Measurements from ENCODE around the gene NALCN. TPM values are rescaled to one million over a fixed set of nuclear protein-coding genes. Genes with fewer than 3 reads are reported as not detected.

The NALCN gene
- total RNA-seq, 3 donors from 2014 or later = 0.80 to 12.1 (median 1.6) TPM

DNA sequence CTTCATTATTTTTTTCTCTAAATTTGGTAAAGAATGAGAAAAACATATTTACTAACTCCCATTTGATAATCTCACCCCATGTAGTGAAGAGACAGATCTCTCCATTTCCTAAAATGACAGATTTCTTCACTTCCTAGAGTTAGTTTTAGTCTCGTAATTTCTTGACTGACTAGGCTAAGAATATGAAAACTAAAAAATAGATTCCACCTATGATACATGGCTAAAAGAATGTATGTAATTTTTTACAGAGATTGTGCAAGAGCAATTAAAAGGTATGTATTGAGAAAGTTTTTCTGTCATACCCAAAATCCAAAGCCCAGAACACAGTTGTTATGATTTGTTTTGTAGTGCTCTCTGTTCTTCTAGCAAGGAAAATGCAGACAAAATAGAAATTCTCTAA, 9.5 kb downstream of the NALCN start:
- Histone ChIP-seq H3K9me3 (no peaks in the 10 kb centered on the region), H3K27me3 (no peaks in the 10 kb centered on the region), H3K36me3 (no peaks in the 10 kb centered on the region), H3K4me3 (no peak overlapping the region), H3K4me1 (no peaks in the 10 kb centered on the region), H3K27ac (no peak overlapping the region)
- DNase-seq (ENCODE audit: low spot score in 2 of 2) = no peak
- intact Hi-C loops (cut with DNase I; ENCODE audit: low total_unique reads) = no loop called here
- TF ChIP-seq POLR2A (IDR thresholded peaks at IDR 0.05) (no peak), POLR2AphosphoS5 (IDR thresholded peaks at IDR 0.05) (no peak)
- TF ChIP-seq, protein P1, sequence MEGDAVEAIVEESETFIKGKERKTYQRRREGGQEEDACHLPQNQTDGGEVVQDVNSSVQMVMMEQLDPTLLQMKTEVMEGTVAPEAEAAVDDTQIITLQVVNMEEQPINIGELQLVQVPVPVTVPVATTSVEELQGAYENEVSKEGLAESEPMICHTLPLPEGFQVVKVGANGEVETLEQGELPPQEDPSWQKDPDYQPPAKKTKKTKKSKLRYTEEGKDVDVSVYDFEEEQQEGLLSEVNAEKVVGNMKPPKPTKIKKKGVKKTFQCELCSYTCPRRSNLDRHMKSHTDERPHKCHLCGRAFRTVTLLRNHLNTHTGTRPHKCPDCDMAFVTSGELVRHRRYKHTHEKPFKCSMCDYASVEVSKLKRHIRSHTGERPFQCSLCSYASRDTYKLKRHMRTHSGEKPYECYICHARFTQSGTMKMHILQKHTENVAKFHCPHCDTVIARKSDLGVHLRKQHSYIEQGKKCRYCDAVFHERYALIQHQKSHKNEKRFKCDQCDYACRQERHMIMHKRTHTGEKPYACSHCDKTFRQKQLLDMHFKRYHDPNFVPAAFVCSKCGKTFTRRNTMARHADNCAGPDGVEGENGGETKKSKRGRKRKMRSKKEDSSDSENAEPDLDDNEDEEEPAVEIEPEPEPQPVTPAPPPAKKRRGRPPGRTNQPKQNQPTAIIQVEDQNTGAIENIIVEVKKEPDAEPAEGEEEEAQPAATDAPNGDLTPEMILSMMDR (IDR thresholded peaks at IDR 0.05) = no peak

DNA sequence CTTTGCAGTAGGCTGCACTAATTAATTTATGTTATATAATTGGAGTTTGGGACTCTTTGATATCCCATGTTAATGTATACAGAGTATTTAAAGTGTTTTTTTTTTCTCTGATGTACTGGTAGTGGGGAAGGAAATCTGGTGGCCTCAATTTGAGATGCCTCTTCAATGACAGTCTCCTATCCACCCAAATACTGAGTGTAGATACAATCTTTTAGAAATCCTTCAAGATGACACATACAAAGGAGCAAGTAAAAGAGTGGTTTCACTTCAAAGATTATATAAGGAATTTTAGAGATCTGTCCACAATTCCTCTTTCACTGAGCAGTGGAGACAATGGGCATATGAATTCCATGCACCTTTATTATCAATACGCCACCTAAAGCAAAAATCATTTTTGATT, 15.1 kb downstream of the NALCN start:
- TF ChIP-seq POLR2AphosphoS5 (IDR thresholded peaks at IDR 0.05) (no peak), POLR2A (IDR thresholded peaks at IDR 0.05) (no peak)
- TF ChIP-seq, protein P1 (IDR thresholded peaks at IDR 0.05) = no peak
- Histone ChIP-seq H3K36me3 (no peaks in the 10 kb centered on the region), H3K4me3 (no peak overlapping the region), H3K27me3 (no peaks in the 10 kb centered on the region), H3K9me3 (no peaks in the 10 kb centered on the region), H3K27ac (no peak overlapping the region), H3K4me1 (no peaks in the 10 kb centered on the region)
- DNase-seq (ENCODE audit: low spot score in 2 of 2) = no peak
- intact Hi-C loops (cut with DNase I; ENCODE audit: low total_unique reads) = no loop called here

DNA sequence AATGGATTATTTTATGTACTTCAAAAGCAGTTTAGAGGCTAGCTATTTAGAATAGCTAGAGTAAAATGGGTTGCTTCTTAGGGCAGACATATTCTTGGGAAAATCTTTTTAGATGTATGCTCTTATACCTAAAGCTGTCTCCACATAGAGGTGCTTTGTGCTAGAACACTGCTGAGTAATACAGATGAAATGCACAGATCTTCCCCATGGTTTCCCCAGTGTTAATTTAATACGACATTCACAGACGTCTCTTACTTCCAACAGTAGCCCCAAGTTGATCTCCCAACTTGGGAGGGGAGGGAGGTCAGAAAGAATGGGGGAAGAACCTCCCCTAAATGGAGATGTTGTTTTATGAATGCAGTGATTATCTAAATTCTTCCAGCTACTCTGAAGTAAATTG, 16.9 kb downstream of the NALCN start:
- Histone ChIP-seq H3K9me3 (no peaks in the 10 kb centered on the region), H3K4me3 (no peak overlapping the region), H3K27me3 (no peaks in the 10 kb centered on the region), H3K27ac (no peak overlapping the region), H3K4me1 (no peaks in the 10 kb centered on the region), H3K36me3 (no peaks in the 10 kb centered on the region)
- TF ChIP-seq POLR2A (IDR thresholded peaks at IDR 0.05) = no peak
- TF ChIP-seq, protein P1 (IDR thresholded peaks at IDR 0.05) = no peak
- TF ChIP-seq POLR2AphosphoS5 (IDR thresholded peaks at IDR 0.05) = no peak
- no peak for DNase-seq (ENCODE audit: low spot score in 2 of 2)
- intact Hi-C loops (cut with DNase I; ENCODE audit: low total_unique reads) = loop anchor here (5.0 kb wide), 1 partner anchor 107 kb away; no protein-coding TSS in a partner anchor

DNA sequence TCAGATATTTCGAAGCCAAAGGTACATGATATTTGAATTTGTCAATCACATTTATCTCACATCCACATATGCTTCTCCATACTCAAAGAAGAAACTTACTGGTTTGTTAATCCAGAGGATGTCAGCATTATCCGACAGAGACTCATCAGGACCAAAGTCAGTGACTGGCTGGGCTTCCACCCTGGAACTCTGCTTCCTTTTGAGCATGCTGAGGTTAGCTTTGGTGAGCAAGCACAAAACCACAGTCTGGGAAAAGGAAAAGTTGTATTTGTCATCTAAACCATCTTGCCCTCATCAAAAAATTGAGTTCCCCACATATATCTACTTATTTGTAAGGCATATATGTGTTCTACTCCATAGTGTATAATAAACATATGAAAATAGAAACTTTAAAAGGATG, 17.4 kb downstream of the NALCN start:
- Histone ChIP-seq H3K4me3 (no peak overlapping the region), H3K27ac (no peak overlapping the region), H3K9me3 (no peaks in the 10 kb centered on the region), H3K27me3 (no peaks in the 10 kb centered on the region), H3K4me1 (no peaks in the 10 kb centered on the region), H3K36me3 (no peaks in the 10 kb centered on the region)
- TF ChIP-seq POLR2A (IDR thresholded peaks at IDR 0.05) (no peak), POLR2AphosphoS5 (IDR thresholded peaks at IDR 0.05) (no peak)
- TF ChIP-seq, protein P1 (IDR thresholded peaks at IDR 0.05) = no peak
- DNase-seq (ENCODE audit: low spot score in 2 of 2) = no peak
- intact Hi-C loops (cut with DNase I; ENCODE audit: low total_unique reads) = loop anchor here (5.0 kb wide), 1 partner anchor 107 kb away; no protein-coding TSS in a partner anchor

DNA sequence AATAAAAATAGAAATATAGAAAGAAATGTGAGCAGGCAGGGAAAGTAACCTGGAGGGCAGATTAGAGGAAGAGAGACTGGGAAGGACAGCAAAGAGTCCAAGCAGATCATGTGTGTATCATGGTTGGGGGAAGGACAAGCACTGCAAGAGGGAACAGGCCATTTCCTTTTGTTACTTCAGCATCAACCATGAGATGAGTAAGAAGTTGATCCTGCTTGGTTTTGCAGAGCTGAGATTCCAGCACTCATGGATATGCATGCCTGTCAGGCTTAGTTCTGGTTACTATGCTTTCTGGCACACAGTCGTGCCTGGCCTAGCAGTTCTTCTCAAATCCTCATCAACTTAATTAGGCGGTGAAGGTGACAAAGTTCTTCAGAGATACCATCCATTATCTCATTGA, 18.1 kb downstream of the NALCN start:
- Histone ChIP-seq H3K4me1 (no peaks in the 10 kb centered on the region), H3K27me3 (no peaks in the 10 kb centered on the region), H3K4me3 (no peak overlapping the region), H3K36me3 (no peaks in the 10 kb centered on the region), H3K27ac (no peak overlapping the region), H3K9me3 (no peaks in the 10 kb centered on the region)
- intact Hi-C loops (cut with DNase I; ENCODE audit: low total_unique reads) = loop anchor here (5.0 kb wide), 1 partner anchor 106 kb away; no protein-coding TSS in a partner anchor
- TF ChIP-seq POLR2A (IDR thresholded peaks at IDR 0.05) (no peak), POLR2AphosphoS5 (IDR thresholded peaks at IDR 0.05) (no peak)
- TF ChIP-seq, protein P1 (IDR thresholded peaks at IDR 0.05) = no peak
- no peak for DNase-seq (ENCODE audit: low spot score in 2 of 2)
